Trophoblast cell (in vitro differentiated cells and primary cell): ENCODE data around the gene IQCN.

Experiments
- DNase-seq, 2 donors: peaks; one replicate each; pipeline ENCODE4 v3.0.0-alpha.2; 2016
- H2AFZ ChIP-seq: 2 replicates; pipeline ENCODE4 v1.6.1; 2013; ENCODE audit warnings: low read length, moderate library complexity, mild to moderate bottlenecking; ENCODE audit not compliant: insufficient read depth, poor library complexity
- H2AK5ac ChIP-seq: 2 replicates; pipeline ENCODE4 v1.6.1; 2013; ENCODE audit warnings: mild to moderate bottlenecking, low read length
- H2BK120ac ChIP-seq: 2 replicates; pipeline ENCODE4 v1.6.1; 2013; ENCODE audit warnings: low read length, mild to moderate bottlenecking, moderate library complexity; ENCODE audit not compliant: insufficient read depth, poor library complexity
- H2BK12ac ChIP-seq: 2 replicates; pipeline ENCODE4 v1.6.1; 2013; ENCODE audit warnings: mild to moderate bottlenecking, low read length, moderate library complexity
- H2BK5ac ChIP-seq: 2 replicates; pipeline ENCODE4 v1.6.1; 2013; ENCODE audit warnings: low read length, low read depth, moderate library complexity, mild to moderate bottlenecking; ENCODE audit not compliant: poor library complexity
- H3K14ac ChIP-seq: 2 replicates; pipeline ENCODE4 v1.6.1; 2013; ENCODE audit warnings: mild to moderate bottlenecking, low read length
- H3K18ac ChIP-seq: 2 replicates; pipeline ENCODE4 v1.6.1; 2013; ENCODE audit warnings: mild to moderate bottlenecking, low read length
- H3K23ac ChIP-seq: 2 replicates; pipeline ENCODE4 v1.6.1; 2013; ENCODE audit warnings: low read length
- H3K27ac ChIP-seq: 2 replicates; pipeline ENCODE4 v1.5.1; 2013; ENCODE audit warnings: low read depth, mild to moderate bottlenecking, inconsistent platforms, low read length, moderate library complexity
- H3K27me3 ChIP-seq: 2 replicates; pipeline ENCODE4 v1.6.1; 2013; ENCODE audit warnings: inconsistent platforms, mild to moderate bottlenecking, low read length, moderate library complexity; ENCODE audit not compliant: insufficient read depth
- H3K36me3 ChIP-seq, 2 experiments: 1 replicate in 1 of 2; 2 replicates in 1 of 2; pipeline ENCODE4 v1.6.1; 2013; ENCODE audit warnings: low read length in 2 of 2, mild to moderate bottlenecking in 2 of 2, moderate library complexity in 1 of 2; ENCODE audit not compliant: insufficient read depth in 2 of 2, control insufficient read depth in 1 of 2
- H3K4ac ChIP-seq: 2 replicates; pipeline ENCODE4 v1.6.1; 2013; ENCODE audit warnings: low read depth, mild to moderate bottlenecking, low read length, moderate library complexity
- H3K4me1 ChIP-seq, 2 experiments: 1 replicate in 1 of 2; 2 replicates in 1 of 2; pipeline ENCODE4 v1.6.1; 2013; ENCODE audit warnings: low read length in 2 of 2, mild to moderate bottlenecking in 2 of 2, moderate library complexity in 1 of 2; ENCODE audit not compliant: insufficient read depth in 2 of 2, control insufficient read depth in 1 of 2
- H3K4me2 ChIP-seq: 2 replicates; pipeline ENCODE4 v1.6.1; 2013; ENCODE audit warnings: inconsistent platforms, mild to moderate bottlenecking, low read length, moderate library complexity
- H3K4me3 ChIP-seq: 2 replicates; pipeline ENCODE4 v1.5.1; 2013; ENCODE audit warnings: mild to moderate bottlenecking, low read depth, low read length, inconsistent platforms
- H3K79me1 ChIP-seq: one replicate; pipeline ENCODE4 v1.6.1; 2013; ENCODE audit warnings: low read length
- H3K79me2 ChIP-seq: 2 replicates; pipeline ENCODE4 v1.6.1; 2013; ENCODE audit warnings: low read length, mild to moderate bottlenecking; ENCODE audit not compliant: control insufficient read depth, insufficient read depth, poor library complexity
- H3K9ac ChIP-seq: 2 replicates; pipeline ENCODE4 v1.6.1; 2013; ENCODE audit warnings: mild to moderate bottlenecking, low read length
- H3K9me3 ChIP-seq: 2 replicates; pipeline ENCODE4 v1.6.1; 2013; ENCODE audit warnings: low read depth, mild to moderate bottlenecking, control low read depth, inconsistent platforms, low read length; ENCODE audit not compliant: insufficient read depth
- H4K12ac ChIP-seq: 2 replicates; pipeline ENCODE4 v1.6.1; 2013; ENCODE audit warnings: low read depth, mild to moderate bottlenecking, low read length, moderate library complexity
- H4K8ac ChIP-seq: 2 replicates; pipeline ENCODE4 v1.6.1; 2013; ENCODE audit warnings: low read depth, mild to moderate bottlenecking, low read length, moderate library complexity
- H4K91ac ChIP-seq: one replicate; pipeline ENCODE4 v1.6.1; 2013; ENCODE audit warnings: low read depth, mild to moderate bottlenecking, low read length, moderate library complexity
- WGBS: extraction: QIAGEN DNeasy Blood & Tissue Kit; methylation state at CpG from one replicate; pipeline ENCODE4 v1.1.7; 2013; ENCODE audit warnings: missing lambda C conversion rate; ENCODE audit not compliant: insufficient read length, insufficient coverage; ENCODE audit errors: extremely low coverage; 5-methylcytosine and 5-hydroxymethylcytosine counted together

The IQCN gene

DNA sequence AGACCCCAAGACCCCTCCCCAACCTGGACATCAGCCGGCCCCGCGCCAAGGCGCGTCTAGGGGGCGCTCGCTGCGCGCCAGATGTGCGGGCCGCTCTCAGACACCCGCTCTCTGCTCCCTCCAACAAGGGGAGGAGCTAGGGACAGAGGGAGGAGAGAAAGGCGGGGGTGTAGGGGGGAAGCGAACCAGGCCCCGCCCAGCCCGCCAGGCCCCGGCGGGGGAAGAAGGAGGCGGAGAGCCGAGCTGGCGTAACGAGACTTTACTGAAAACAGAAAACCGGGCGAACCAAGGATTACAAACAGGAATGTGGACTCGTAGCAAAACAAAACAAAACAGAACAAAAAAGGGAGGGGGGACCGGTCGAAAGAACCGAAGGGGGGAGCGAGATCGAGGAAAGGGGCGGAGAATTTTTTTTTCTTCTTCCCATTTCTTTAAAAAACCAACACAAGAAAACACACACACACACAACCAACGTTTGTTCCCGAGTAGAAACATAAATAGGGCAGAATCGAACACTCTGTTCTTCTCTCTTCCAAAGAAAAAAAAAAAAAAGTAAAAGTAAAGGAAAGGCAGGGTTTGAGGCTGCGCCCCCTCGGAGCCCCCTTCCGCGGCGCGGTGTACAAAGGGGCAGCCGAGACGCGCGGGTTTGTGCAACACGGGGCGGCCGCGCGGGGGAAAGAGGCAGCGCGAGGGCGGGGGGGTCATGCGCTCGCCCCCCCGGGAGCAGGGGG lies 5.4 kb upstream of the IQCN start:
- Histone ChIP-seq H3K79me1 (peaks cover 29% of the 10 kb centered on the region), H4K8ac (peak overlapping the region; percentile 89), H3K4ac (peak overlapping the region; percentile 100), H3K14ac (peak overlapping the region; percentile 97), H2BK5ac (peak overlapping the region; percentile 80), H4K91ac (peak overlapping the region; percentile 84), H3K4me3 (peak overlapping the region; percentile 93), H3K9ac (peak overlapping the region; percentile 95), H2BK120ac (peak overlapping the region; percentile 79), H3K79me2 (peaks cover 35% of the 10 kb centered on the region), H3K9me3 (no peaks in the 10 kb centered on the region), H2BK12ac (no peak overlapping the region), H2AK5ac (peak overlapping the region; percentile 85), H3K36me3 (peaks cover 30 to 34% of the 10 kb centered on the region in 2 experiments), H3K4me1 (peaks cover 20 to 25% of the 10 kb centered on the region in 2 experiments), H2AFZ (no peak overlapping the region), H3K18ac (peak overlapping the region; percentile 99), H3K27me3 (no peaks in the 10 kb centered on the region), H3K4me2 (peak overlapping the region; percentile 93), H3K27ac (peak overlapping the region; percentile 99), H4K12ac (peak overlapping the region; percentile 91), H3K23ac (no peak overlapping the region)
- no CpG with 5 or more reads among the region's 55 CpGs for WGBS
- peak; percentile 84 to 87 for DNase-seq

- Histone ChIP-seq H2AFZ (no peak overlapping the region), H4K8ac (no peak overlapping the region), H3K14ac (no peak overlapping the region), H2BK12ac (no peak overlapping the region), H3K23ac (no peak overlapping the region), H3K27ac (peak overlapping the region; percentile 68), H3K18ac (no peak overlapping the region), H2AK5ac (no peak overlapping the region), H3K9me3 (no peaks in the 10 kb centered on the region), H3K4me3 (peak overlapping the region; percentile 67), H2BK5ac (peak overlapping the region; percentile 4), H3K36me3 (peaks cover 30 to 34% of the 10 kb centered on the region in 2 experiments), H4K12ac (no peak overlapping the region), H2BK120ac (peak overlapping the region; percentile 17), H3K4ac (peak overlapping the region; percentile 44), H3K79me2 (peaks cover 35% of the 10 kb centered on the region), H3K27me3 (no peaks in the 10 kb centered on the region), H3K9ac (peak overlapping the region; percentile 79), H3K4me2 (peak overlapping the region; percentile 93), H3K79me1 (peaks cover 29% of the 10 kb centered on the region), H4K91ac (no peak overlapping the region), H3K4me1 (peaks cover 20 to 25% of the 10 kb centered on the region in 2 experiments)
- no CpG with 5 or more reads among the region's 5 CpGs for WGBS
- no peak for DNase-seq
Observed at GRCh38 chr19:18279266-18279515, 4.9 kb upstream of the IQCN start.

DNA sequence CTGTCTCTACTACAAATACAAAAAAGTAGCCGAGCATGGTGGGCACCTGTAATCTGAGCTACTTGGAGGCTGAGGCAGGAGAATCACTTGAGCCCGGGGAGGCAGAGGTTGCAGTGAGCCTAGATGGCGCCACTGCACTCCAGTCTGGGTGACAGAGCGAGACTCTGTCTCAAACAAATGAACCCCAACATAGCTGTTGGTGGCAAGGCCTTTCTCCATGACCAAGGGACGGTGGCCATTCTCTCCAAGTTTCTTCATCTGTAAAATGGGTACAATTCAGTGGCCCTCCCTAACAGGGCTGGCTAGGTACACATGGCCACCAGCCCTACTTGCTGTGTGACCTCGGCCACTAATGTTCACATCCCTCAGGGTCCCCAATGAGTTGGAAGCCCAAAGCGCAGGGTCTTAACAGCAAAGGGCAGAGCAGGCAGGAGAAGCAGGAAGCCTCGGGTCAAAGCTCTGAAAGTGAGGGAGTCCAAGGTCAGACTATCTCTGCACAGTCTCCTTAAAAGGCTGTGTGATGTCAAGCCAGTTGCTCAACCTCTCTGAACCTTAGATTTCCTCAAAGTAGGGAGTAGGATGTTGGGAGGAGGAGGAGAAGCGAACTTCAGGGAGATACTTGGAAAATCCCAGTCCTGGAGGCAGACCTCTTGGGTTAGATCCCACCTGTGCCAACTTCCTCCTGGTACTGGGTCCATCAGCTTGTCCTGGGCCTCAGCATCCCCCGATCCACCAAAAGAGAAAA lies 4.4 kb upstream of the IQCN start:
- Histone ChIP-seq H3K27ac (peak overlapping the region; percentile 68), H3K9ac (peak overlapping the region; percentile 79), H2AK5ac (no peak overlapping the region), H3K4me3 (peak overlapping the region; percentile 67), H3K27me3 (no peaks in the 10 kb centered on the region), H3K79me2 (peaks cover 35% of the 10 kb centered on the region), H3K18ac (no peak overlapping the region), H3K36me3 (peaks cover 30 to 36% of the 10 kb centered on the region in 2 experiments), H2BK120ac (no peak overlapping the region), H2BK5ac (peak overlapping the region; percentile 4), H3K9me3 (no peaks in the 10 kb centered on the region), H4K91ac (no peak overlapping the region), H2AFZ (no peak overlapping the region), H3K4me2 (peak overlapping the region; percentile 93), H3K4ac (peak overlapping the region; percentile 44), H4K12ac (no peak overlapping the region), H4K8ac (no peak overlapping the region), H3K23ac (no peak overlapping the region), H3K14ac (no peak overlapping the region), H2BK12ac (no peak overlapping the region), H3K4me1 (peaks cover 20 to 25% of the 10 kb centered on the region in 2 experiments), H3K79me1 (peaks cover 29% of the 10 kb centered on the region)
- peak; percentile 28 to 59 for DNase-seq
- no CpG with 5 or more reads among the region's 10 CpGs for WGBS

- peak; percentile 80 to 82 for DNase-seq
- Histone ChIP-seq H2BK5ac (no peak overlapping the region), H2BK12ac (no peak overlapping the region), H3K18ac (no peak overlapping the region), H2AK5ac (no peak overlapping the region), H3K9ac (no peak overlapping the region), H3K9me3 (no peaks in the 10 kb centered on the region), H4K12ac (no peak overlapping the region), H4K91ac (no peak overlapping the region), H3K4ac (no peak overlapping the region), H3K23ac (no peak overlapping the region), H3K4me3 (no peak overlapping the region), H3K4me2 (no peak overlapping the region), H2BK120ac (no peak overlapping the region), H3K27ac (no peak overlapping the region), H3K36me3 (peaks cover 30% of the 10 kb centered on the region in 2 experiments), H4K8ac (no peak overlapping the region), H3K79me2 (peaks cover 15% of the 10 kb centered on the region), H2AFZ (no peak overlapping the region), H3K79me1 (peaks cover 3% of the 10 kb centered on the region), H3K4me1 (peaks cover 11 to 18% of the 10 kb centered on the region in 2 experiments), H3K14ac (no peak overlapping the region), H3K27me3 (no peaks in the 10 kb centered on the region)
- WGBS = no CpG with 5 or more reads among the region's 13 CpGs
Observed at GRCh38 chr19:18274781-18275356, 617 bp upstream of the IQCN start.
